SK-N-SH treated with all-trans-retinoic acid at 6 μM for 48 hours (cell line): ENCODE measurements around the gene WNT9B.

Experiments
- ATAC-seq: fragments of 200-7000 bp; cut with Tn5 transposase; 3 replicates; pipeline ENCODE4 v1.9.1; 2020; ENCODE audit warnings: mild to moderate bottlenecking, moderate library complexity
- ARNTL ChIP-seq: fragments of 450-650 bp; formaldehyde crosslinking; IDR thresholded peaks from 2 replicates; pipeline ENCODE4 v1.5.0; 2020; ENCODE audit warnings: low read depth, mild to moderate bottlenecking, moderate library complexity, borderline replicate concordance
- BACH2 ChIP-seq: fragments of 250-450 bp; sonication (Bioruptor Pico); IDR thresholded peaks from 2 replicates; pipeline ENCODE4 v1.9.0; 2021; ENCODE audit warnings: mild to moderate bottlenecking, borderline replicate concordance
- CREB5 ChIP-seq: fragments of 250-450 bp; sonication (Bioruptor Pico); IDR thresholded peaks from 2 replicates; pipeline ENCODE4 v1.5.1; 2020; ENCODE audit warnings: low read depth, mild to moderate bottlenecking, moderate library complexity
- CSDC2 ChIP-seq: fragments of 250-450 bp; sonication (Bioruptor Pico); IDR thresholded peaks from 2 replicates; pipeline ENCODE4 v1.5.0; 2020; ENCODE audit warnings: mild to moderate bottlenecking, moderate library complexity
- CSRNP3 ChIP-seq: fragments of 250-450 bp; sonication (Bioruptor Pico); IDR thresholded peaks from 2 replicates; pipeline ENCODE4 v1.5.1; 2021; ENCODE audit warnings: mild to moderate bottlenecking, moderate library complexity
- ESRRG ChIP-seq: fragments of 250-450 bp; sonication (Bioruptor Pico); IDR thresholded peaks from 2 replicates; pipeline ENCODE4 v1.6.1; 2021; ENCODE audit warnings: mild to moderate bottlenecking
- GLIS3 ChIP-seq: fragments of 250-450 bp; sonication (Bioruptor Pico); IDR thresholded peaks from 2 replicates; pipeline ENCODE4 v1.5.0; 2020; ENCODE audit warnings: mild to moderate bottlenecking, moderate library complexity
- ISL1 ChIP-seq: fragments of 250-450 bp; sonication (Bioruptor Pico); IDR thresholded peaks from 2 replicates; pipeline ENCODE4 v2.1.2; 2022; ENCODE audit warnings: mild to moderate bottlenecking, moderate library complexity
- OSR1 ChIP-seq: fragments of 250-450 bp; sonication (Bioruptor Pico); IDR thresholded peaks from 2 replicates; pipeline ENCODE4 v1.8.0; 2022; ENCODE audit warnings: moderate library complexity, mild to moderate bottlenecking, inconsistent platforms
- PATZ1 ChIP-seq: fragments of 250-450 bp; sonication (Bioruptor Pico); IDR thresholded peaks from 2 replicates; pipeline ENCODE4 v1.8.0; 2020; ENCODE audit warnings: mild to moderate bottlenecking, moderate library complexity, borderline replicate concordance
- POU6F1 ChIP-seq: fragments of 250-450 bp; sonication (Bioruptor Pico); IDR thresholded peaks from 2 replicates; pipeline ENCODE4 v1.8.0; 2021; ENCODE audit warnings: low read depth, mild to moderate bottlenecking, moderate library complexity, borderline replicate concordance
- PPARA ChIP-seq: fragments of 250-450 bp; sonication (Bioruptor Pico); IDR thresholded peaks from 2 replicates; pipeline ENCODE4 v1.5.0; 2020; ENCODE audit warnings: mild to moderate bottlenecking, borderline replicate concordance
- RARB ChIP-seq: fragments of 250-450 bp; sonication (Bioruptor Pico); IDR thresholded peaks from 2 replicates; pipeline ENCODE4 v1.8.0; 2021; ENCODE audit warnings: mild to moderate bottlenecking, moderate library complexity
- TCF4 ChIP-seq: fragments of 250-450 bp; sonication (Bioruptor Pico); IDR thresholded peaks from 2 replicates; pipeline ENCODE4 v1.8.0; 2021; ENCODE audit warnings: mild to moderate bottlenecking, moderate library complexity, borderline replicate concordance
- TOX ChIP-seq: fragments of 250-450 bp; sonication (Bioruptor Pico); IDR thresholded peaks from 2 replicates; pipeline ENCODE4 v1.8.0; 2021; ENCODE audit warnings: mild to moderate bottlenecking, moderate library complexity, borderline replicate concordance
- TSHZ2 ChIP-seq: fragments of 250-450 bp; sonication (Bioruptor Pico); IDR thresholded peaks from 2 replicates; pipeline ENCODE4 v1.5.0; 2020; ENCODE audit warnings: mild to moderate bottlenecking, moderate library complexity
- ZC3H10 ChIP-seq: fragments of 250-450 bp; sonication (Bioruptor Pico); IDR thresholded peaks from 2 replicates; pipeline ENCODE4 v1.5.1; 2021; ENCODE audit warnings: mild to moderate bottlenecking, moderate library complexity
- ZFP3 ChIP-seq: fragments of 250-450 bp; sonication (Bioruptor Pico); IDR thresholded peaks from 2 replicates; pipeline ENCODE4 v1.5.0; 2020; ENCODE audit warnings: mild to moderate bottlenecking, moderate library complexity
- ZNF565 ChIP-seq: fragments of 450-650 bp; formaldehyde crosslinking; conservative IDR thresholded peaks from 2 replicates; pipeline ENCODE4 v1.5.0; 2020; ENCODE audit warnings: low read depth, mild to moderate bottlenecking, moderate library complexity
- ZNF70 ChIP-seq: fragments of 450-650 bp; formaldehyde crosslinking; IDR thresholded peaks from 2 replicates; pipeline ENCODE4 v1.5.0; 2020; ENCODE audit warnings: mild to moderate bottlenecking, moderate library complexity

Gene WNT9B

GRCh38 chr17:46851029-46851741 lies at the start of gene WNT9B:
TSS of gene WNT9B (plus strand) at chr17:46851583. CDS start at chr17:46851639, 56 bp downstream.
- TF ChIP-seq ZFP3 (CRISPR knock-in tag) (no peak), CSDC2 (CRISPR knock-in tag) (no peak), ZNF565 (no peak), POU6F1 (CRISPR knock-in tag) (no peak), CREB5 (CRISPR knock-in tag) (no peak), ARNTL (CRISPR knock-in tag) (no peak), ZNF70 (CRISPR knock-in tag) (no peak), BACH2 (CRISPR knock-in tag) (no peak)
- ATAC-seq: peak; percentile 40

GRCh38 chr17:46802800-46803199 lies 48.6 kb upstream of the WNT9B start:
- no peak for ATAC-seq
- TF ChIP-seq TOX (CRISPR knock-in tag) (no peak), CSDC2 (CRISPR knock-in tag) (no peak), POU6F1 (CRISPR knock-in tag) (no peak), CREB5 (CRISPR knock-in tag) (no peak), PATZ1 (CRISPR knock-in tag) (no peak), PPARA (CRISPR knock-in tag) (no peak), ZNF565 (no peak), GLIS3 (CRISPR knock-in tag) (no peak), TSHZ2 (no peak), ESRRG (CRISPR knock-in tag) (no peak), BACH2 (CRISPR knock-in tag) (no peak), ZC3H10 (CRISPR knock-in tag) (no peak)

GRCh38 chr17:46803544-46803943 lies 47.8 kb upstream of the WNT9B start:
- ATAC-seq: no peak
- no peak for TF ChIP-seq BACH2 (CRISPR knock-in tag)
- TF ChIP-seq ISL1 (CRISPR knock-in tag): no peak
- no peak for TF ChIP-seq ZNF565
- no peak for TF ChIP-seq OSR1
- no peak for TF ChIP-seq TCF4 (CRISPR knock-in tag)
- no peak for TF ChIP-seq PPARA (CRISPR knock-in tag)
- TF ChIP-seq ZFP3 (CRISPR knock-in tag): no peak
- TF ChIP-seq ZC3H10 (CRISPR knock-in tag): no peak
- TF ChIP-seq ZNF70 (CRISPR knock-in tag): no peak
- no peak for TF ChIP-seq POU6F1 (CRISPR knock-in tag)
- no peak for TF ChIP-seq CSRNP3 (CRISPR knock-in tag)
- TF ChIP-seq TOX (CRISPR knock-in tag): no peak
- no peak for TF ChIP-seq RARB (CRISPR knock-in tag)
